ENCODE measurements around the gene MBD3L4.

Gene MBD3L4

GRCh38 chr19:6995054-6995453 is 44.9 kb downstream of the MBD3L4 start:
- TF ChIP-seq CTCF (IDR thresholded peaks at IDR 0.05) (no peak), ZFX (IDR thresholded peaks at IDR 0.05; ENCODE audit: borderline replicate concordance) (no peak)
- no peak overlapping the region for H3K27ac ChIP-seq

GRCh38 chr19:6988257-6988656 is 51.7 kb downstream of the MBD3L4 start:
- no peak for TF ChIP-seq ZFX (IDR thresholded peaks at IDR 0.05; ENCODE audit: borderline replicate concordance)
- H3K27ac ChIP-seq, result no peak overlapping the region

GRCh38 chr19:6987850-6988249 is 52.1 kb downstream of the MBD3L4 start:
- no peak for TF ChIP-seq ZFX (IDR thresholded peaks at IDR 0.05; ENCODE audit: borderline replicate concordance)
- TF ChIP-seq CTCF (IDR thresholded peaks at IDR 0.05), result no peak
- H3K27ac ChIP-seq, result no peak overlapping the region

All from 22Rv1 (cell line).